Suppressor macrophage (primary cell): Measurements from ENCODE around the gene ARID1B.

ENCODE experiments used
- DNase-seq, 4 experiments: peaks; one replicate each; pipeline ENCODE4 v3.0.0-alpha.2; 2020 to 2022

ARID1B gene

GRCh38 chr6:157101166-157101565 is 324.0 kb downstream of the ARID1B start:
- no peak for DNase-seq

- DNase-seq: peak in 2 of 4 experiments; percentile 30 to 36
Measured at GRCh38 chr6:157104803-157105202, 327.6 kb downstream of the ARID1B start.

DNA sequence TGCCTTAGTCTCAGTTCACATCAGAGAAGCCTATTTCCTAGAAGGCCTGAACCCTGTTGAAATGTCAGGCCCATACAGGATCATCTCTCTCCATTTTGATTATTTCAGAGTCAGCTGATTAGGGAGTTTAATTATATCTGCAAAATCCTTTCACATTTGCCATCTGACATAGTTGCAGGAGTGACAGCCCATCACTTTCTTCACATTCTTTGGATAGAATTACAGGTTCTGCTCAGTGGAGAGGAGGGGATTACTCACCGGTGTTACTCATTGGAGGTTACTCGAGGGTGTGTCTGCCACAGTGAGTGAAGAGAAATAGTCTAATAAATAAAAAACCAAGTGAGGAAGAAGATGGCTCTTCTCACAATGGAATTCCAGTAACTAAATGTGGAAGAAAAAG is 329.3 kb downstream of the ARID1B start:
- DNase-seq: no peak

DNA sequence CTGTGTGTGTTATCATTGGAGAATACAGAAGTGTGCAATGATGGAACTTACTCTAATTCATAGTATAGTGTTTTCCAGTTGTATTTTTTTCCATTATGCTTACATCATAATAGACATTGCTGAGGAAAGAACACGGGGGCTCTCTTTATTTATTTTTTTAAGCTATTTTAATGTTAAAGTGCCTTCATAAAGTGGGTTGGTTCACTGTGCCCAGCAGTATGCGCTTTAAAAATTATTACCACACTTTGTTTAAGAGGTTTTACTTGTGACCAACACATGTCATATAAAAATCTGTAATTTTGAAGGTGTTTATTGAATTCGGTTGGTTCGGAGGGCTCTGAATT is 330.4 kb downstream of the ARID1B start:
- DNase-seq: no peak

GRCh38 chr6:157107915-157108651 is 330.9 kb downstream of the ARID1B start:
- DNase-seq: peak in 2 of 4 experiments; percentile 10 to 41

GRCh38 chr6:157108923-157109322 is 331.7 kb downstream of the ARID1B start:
- DNase-seq: no peak

- DNase-seq: no peak
Measured at GRCh38 chr6:157110607-157111006, 333.4 kb downstream of the ARID1B start.

DNA sequence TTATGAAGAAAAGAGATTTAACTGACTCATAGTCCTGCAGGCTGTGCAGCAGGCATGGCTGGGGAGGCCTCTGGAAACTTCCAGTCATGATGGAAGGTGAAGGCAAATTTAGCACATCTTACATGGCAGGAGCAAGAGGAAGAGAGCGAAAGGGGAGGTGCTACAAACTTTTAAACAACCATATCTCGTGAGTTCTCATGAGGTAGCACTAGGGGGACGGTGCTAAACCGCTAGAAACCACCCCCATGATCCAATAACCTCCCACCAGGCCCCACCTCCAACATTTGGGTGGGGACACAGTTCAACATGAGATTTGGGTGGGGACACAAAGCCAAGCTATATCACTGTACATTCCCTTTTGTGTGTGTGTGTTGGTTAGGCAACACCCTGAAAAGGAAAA is 336.2 kb downstream of the ARID1B start:
- no peak for DNase-seq

GRCh38 chr6:157116426-157116825 is 339.2 kb downstream of the ARID1B start:
- peak in 3 of 4 experiments; percentile 31 to 36 (median 33) for DNase-seq

GRCh38 chr6:157117431-157118095 is 340.4 kb downstream of the ARID1B start:
- no peak for DNase-seq

DNA sequence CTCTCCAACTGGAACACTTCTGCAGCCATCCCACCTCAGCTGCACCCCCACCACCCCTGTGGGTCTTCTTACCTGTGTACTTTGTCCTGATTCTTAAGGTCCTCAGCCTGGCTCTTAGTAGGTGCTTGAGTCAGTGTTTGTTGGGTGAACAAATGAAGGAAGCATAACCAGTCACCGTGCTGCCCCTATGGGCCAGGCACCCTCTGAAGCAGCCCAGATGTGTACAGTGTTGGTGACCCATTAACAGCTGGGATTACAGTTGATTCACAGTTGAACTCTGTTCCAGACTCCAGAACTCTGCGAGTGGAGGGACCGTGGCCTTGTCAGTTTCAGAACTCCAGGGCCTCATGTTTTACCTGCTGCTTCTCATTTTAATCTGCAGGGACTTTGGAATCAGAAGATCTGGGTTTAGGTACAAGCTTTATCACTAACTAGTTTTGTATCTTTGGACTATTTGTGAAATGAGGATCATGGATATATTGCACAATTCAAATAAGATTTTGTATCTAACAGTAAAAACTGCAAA is 342.4 kb downstream of the ARID1B start:
- DNase-seq: no peak

GRCh38 chr6:157120534-157121232 is 343.5 kb downstream of the ARID1B start:
- DNase-seq: no peak

GRCh38 chr6:157121897-157122296 is 344.7 kb downstream of the ARID1B start:
- no peak for DNase-seq

- DNase-seq: no peak
Measured at GRCh38 chr6:157123234-157123633, 346.1 kb downstream of the ARID1B start.

DNA sequence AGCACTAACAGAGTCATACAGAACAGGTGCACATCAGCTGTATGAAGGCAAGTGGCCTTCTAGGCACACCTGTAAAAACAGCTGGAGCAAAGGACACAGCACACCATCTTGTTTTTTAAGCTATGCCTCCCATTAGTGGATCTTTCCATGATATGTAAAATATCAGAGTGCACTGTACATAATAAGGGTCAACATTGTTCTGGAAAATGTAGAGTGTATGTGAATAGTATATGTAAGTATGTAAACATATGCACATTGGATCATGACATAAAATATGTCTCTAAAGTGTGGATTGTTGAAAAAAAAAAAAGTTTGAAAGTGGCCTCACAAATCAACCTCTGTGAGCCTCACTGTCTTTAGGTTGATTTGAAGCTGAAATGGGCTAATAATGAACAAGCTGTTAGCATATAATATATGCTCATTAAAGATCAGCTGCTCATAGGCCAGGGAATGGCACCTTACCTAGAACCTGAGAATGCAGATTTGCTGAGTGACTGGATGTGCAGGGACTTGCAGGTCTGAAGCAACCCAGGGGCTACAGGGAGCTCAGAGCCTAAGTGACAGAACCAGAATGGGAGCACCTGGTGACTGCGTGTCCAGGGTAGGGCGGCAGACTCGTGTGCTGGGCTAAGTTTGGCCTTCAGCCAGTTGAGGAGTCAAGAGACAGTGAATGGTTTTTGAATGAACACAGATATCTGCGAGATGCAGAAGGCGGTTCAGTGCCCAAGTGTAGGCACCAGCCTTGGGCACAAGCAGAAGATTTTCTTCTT is 347.5 kb downstream of the ARID1B start:
- no peak for DNase-seq

GRCh38 chr6:157125531-157125930 is 348.4 kb downstream of the ARID1B start:
- no peak for DNase-seq

- DNase-seq: no peak
Measured at GRCh38 chr6:157126183-157127098, 349.3 kb downstream of the ARID1B start.

- peak in 2 of 4 experiments; percentile 20 to 34 for DNase-seq
Measured at GRCh38 chr6:157128235-157128775, 351.1 kb downstream of the ARID1B start.

GRCh38 chr6:157131250-157131649 is 354.1 kb downstream of the ARID1B start:
- no peak for DNase-seq

DNA sequence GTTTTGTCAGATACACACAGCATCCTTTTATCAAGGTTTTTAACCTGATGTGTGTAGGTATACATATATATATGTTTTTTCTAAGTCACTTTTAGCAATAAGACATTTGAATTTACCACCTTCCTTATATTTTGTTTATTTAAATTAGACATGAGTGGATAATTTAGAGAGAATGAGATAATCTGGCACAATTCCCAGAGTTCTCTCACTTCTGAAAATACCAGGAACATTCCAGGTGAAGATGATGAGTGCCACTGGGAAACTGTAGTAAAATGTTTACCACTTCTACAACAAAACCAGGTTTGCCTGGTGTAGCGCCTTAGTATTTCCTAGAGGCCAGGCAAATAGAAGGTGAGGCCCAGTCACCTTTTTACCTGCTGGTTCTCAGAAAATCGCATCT is 356.7 kb downstream of the ARID1B start:
- DNase-seq: no peak

DNA sequence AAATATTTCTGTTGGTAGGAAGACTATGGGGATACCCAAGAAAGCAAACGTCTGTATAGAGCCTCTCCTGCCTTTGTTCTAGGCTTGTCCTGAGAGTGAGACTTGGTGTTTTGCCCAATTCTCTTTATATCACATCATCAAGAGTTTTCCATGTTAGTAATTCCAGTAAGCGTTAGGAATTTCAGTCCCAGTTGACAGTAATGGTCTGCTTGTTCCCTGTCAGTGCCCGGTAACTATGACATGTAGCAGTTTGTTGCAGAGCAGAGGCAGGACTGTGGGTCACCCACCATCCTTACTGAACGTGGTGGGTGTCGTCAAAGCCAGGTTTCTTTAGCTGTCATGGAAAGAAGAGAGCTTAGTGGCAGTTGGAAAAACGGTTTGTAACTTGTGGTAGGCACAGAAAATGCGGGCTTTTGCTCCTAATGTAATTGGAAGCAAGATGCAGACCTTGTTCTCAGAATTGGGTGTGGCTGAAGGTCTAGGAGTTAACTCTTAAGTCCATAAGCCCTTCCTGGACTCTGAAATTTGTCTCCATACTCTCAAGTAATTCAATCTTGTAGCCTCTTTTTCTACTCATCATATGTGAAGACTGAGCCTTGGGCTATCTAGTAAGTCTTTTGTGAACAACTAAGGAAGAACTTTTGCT is 357.3 kb downstream of the ARID1B start:
- DNase-seq: no peak
